HUES48 (cell line): Measurements from ENCODE around the gene PARVB.

Experiments used
- H3K27ac ChIP-seq: one replicate; pipeline ENCODE4 v1.7.0; 2013; ENCODE audit warnings: low read depth, low read length, inconsistent platforms
- H3K27me3 ChIP-seq: 2 replicates; pipeline ENCODE4 v1.6.1; 2013; ENCODE audit warnings: mild to moderate bottlenecking, low read length; ENCODE audit not compliant: control insufficient read depth, insufficient read depth
- H3K36me3 ChIP-seq: 2 replicates; pipeline ENCODE4 v1.6.1; 2013; ENCODE audit warnings: low read length; ENCODE audit not compliant: control insufficient read depth, insufficient read depth
- H3K4me1 ChIP-seq: 2 replicates; pipeline ENCODE4 v1.6.1; 2013; ENCODE audit warnings: mild to moderate bottlenecking, low read length; ENCODE audit not compliant: control insufficient read depth, insufficient read depth
- H3K4me3 ChIP-seq: 2 replicates; pipeline ENCODE4 v1.5.1; 2013; ENCODE audit warnings: mild to moderate bottlenecking, low read depth, low read length
- H3K9ac ChIP-seq: 2 replicates; pipeline ENCODE4 v1.6.1; 2013; ENCODE audit warnings: mild to moderate bottlenecking, low read depth, low read length, moderate library complexity
- H3K9me3 ChIP-seq: 2 replicates; pipeline ENCODE4 v1.6.1; 2013; ENCODE audit warnings: low read length; ENCODE audit not compliant: control insufficient read depth, insufficient read depth

Gene PARVB

GRCh38 chr22:44129619-44129976 lies 105.5 kb downstream of the PARVB start:
- Histone ChIP-seq H3K4me1 (no peaks in the 10 kb centered on the region; the same call in 1 of the 2 replicates), H3K9ac (no peak overlapping the region), H3K36me3 (no peaks in the 10 kb centered on the region)

DNA sequence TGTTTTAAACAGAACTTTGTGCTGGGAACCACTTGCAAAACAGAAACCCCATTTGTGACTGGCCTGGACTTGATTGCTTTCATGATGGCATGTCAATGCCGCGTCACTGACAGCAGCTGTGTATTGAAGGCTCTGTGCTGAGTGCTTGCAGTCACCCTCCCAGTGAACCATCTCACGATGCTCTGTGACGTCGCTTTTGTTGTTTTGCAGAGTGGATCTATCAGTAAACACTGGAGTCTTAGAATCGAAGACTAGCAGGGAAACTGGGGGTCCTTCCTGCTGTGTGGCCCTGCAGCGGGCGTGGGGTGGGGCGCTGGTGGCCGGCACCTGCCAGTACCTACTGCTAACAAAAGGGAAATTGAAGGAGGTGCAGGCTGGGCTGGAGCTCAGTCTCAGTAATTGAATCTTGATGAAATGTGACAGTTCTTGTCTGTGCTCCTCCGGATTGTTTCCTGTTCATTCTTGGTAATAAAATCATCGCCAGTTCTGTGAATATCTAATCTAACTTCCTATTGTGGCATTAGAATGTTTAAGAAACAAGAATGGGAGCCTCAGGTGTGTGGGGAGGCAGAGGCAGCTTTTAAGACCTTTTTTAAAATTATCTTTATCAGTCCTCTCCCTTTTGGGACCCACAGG lies 106.1 kb downstream of the PARVB start:
- no peak overlapping the region for H3K27ac ChIP-seq

More at GRCh38 chr22:44129619-44129976, 105.5 kb downstream of the PARVB start:
- Histone ChIP-seq H3K4me3 (no peak overlapping the region), H3K9me3 (peaks cover 8% of the 10 kb centered on the region; the same call in 1 of the 2 replicates), H3K27me3 (no peaks in the 10 kb centered on the region), H3K27ac (no peak overlapping the region)

DNA sequence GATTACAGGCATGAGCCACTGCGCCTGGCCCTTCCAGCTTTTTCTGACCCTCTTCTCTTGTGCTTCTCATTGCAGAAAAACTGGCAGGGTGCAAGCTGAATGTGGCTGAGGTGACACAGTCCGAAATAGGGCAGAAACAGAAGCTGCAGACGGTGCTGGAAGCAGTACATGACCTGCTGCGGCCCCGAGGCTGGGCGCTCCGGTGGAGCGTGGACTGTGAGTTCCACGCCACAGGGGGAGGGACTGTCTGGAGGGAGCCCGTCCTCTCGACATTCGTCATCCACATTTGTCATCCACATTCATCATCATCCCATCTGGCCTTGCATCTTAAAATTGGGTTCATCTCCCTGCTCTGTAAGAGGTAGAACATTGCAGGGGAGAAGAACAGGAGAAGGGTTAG lies 107.3 kb downstream of the PARVB start:
- Histone ChIP-seq H3K4me3 (no peak overlapping the region), H3K4me1 (no peaks in the 10 kb centered on the region; the same call in 1 of the 2 replicates), H3K27me3 (no peaks in the 10 kb centered on the region), H3K27ac (no peak overlapping the region), H3K9me3 (peaks cover 8% of the 10 kb centered on the region; the same call in 1 of the 2 replicates), H3K9ac (no peak overlapping the region), H3K36me3 (no peaks in the 10 kb centered on the region)

More for the DNA sequence above, 106.1 kb downstream of the PARVB start:
- Histone ChIP-seq H3K9ac (no peak overlapping the region), H3K27me3 (no peaks in the 10 kb centered on the region), H3K36me3 (no peaks in the 10 kb centered on the region), H3K9me3 (peaks cover 8% of the 10 kb centered on the region; the same call in 1 of the 2 replicates), H3K4me1 (no peaks in the 10 kb centered on the region; the same call in 1 of the 2 replicates), H3K4me3 (no peak overlapping the region)

- 0 out of 2 replicates have a peak, but pooled peaks cover 4% of the 10 kb centered on the region for H3K36me3 ChIP-seq
Measured at GRCh38 chr22:44131989-44132685, 108.0 kb downstream of the PARVB start.

DNA sequence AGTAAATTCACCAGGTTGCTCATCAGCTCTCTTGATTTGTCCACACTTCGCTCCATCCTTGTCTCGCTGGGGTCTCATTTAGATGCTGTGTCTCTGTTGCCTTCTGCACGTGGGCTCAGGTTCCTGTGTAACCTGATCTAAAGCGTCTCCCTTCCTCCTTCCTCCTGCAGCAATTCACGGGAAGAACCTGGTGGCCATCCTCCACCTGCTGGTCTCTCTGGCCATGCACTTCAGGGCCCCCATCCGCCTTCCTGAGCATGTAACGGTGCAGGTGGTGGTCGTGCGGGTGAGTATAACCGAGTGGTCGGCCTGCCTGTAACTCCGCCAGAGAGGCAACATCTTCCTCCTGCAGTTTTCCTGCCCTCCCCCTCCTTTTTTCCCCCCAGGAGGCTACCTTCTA lies 108.6 kb downstream of the PARVB start:
- Histone ChIP-seq H3K4me1 (no peaks in the 10 kb centered on the region; the same call in 1 of the 2 replicates), H3K36me3 (0 out of 2 replicates have a peak, but pooled peaks cover 4% of the 10 kb centered on the region), H3K4me3 (no peak overlapping the region), H3K27me3 (no peaks in the 10 kb centered on the region), H3K27ac (no peak overlapping the region), H3K9me3 (peaks cover 7% of the 10 kb centered on the region), H3K9ac (no peak overlapping the region)

More at GRCh38 chr22:44131989-44132685, 108.0 kb downstream of the PARVB start:
- Histone ChIP-seq H3K27ac (no peak overlapping the region), H3K4me1 (no peaks in the 10 kb centered on the region; the same call in 1 of the 2 replicates), H3K9ac (no peak overlapping the region), H3K27me3 (no peaks in the 10 kb centered on the region), H3K4me3 (no peak overlapping the region), H3K9me3 (peaks cover 5% of the 10 kb centered on the region)

DNA sequence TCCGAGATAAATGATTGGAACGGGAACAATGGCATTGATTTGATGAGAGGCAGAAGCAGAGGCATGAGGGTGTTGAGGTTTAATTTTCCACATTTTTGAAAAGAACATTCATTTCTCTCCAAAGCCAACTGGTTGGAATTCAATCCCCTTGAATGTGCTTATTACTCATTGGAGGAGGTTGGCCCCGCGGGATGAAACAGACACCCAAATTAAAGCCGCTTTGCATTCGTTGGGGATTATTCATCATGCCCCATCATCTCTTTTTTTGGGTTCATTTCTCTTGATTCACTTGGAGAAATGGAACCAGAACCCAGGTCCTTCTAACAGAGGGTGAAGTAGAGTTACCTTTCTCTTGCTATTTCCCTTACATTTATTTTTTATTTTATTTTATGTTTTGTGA lies 109.1 kb downstream of the PARVB start:
- H3K27ac ChIP-seq: no peak overlapping the region
- peaks cover 7% of the 10 kb centered on the region for H3K9me3 ChIP-seq
- no peak overlapping the region for H3K4me3 ChIP-seq
- no peaks in the 10 kb centered on the region for H3K27me3 ChIP-seq
- no peaks in the 10 kb centered on the region; the same call in 1 of the 2 replicates for H3K4me1 ChIP-seq
- no peak overlapping the region for H3K9ac ChIP-seq
- 0 out of 2 replicates have a peak, but pooled peaks cover 4% of the 10 kb centered on the region for H3K36me3 ChIP-seq

- Histone ChIP-seq H3K4me1 (no peaks in the 10 kb centered on the region; the same call in 1 of the 2 replicates), H3K36me3 (0 out of 2 replicates have a peak, but pooled peaks cover 4% of the 10 kb centered on the region), H3K27ac (no peak overlapping the region), H3K27me3 (no peaks in the 10 kb centered on the region), H3K9me3 (peaks cover 7% of the 10 kb centered on the region), H3K4me3 (no peak overlapping the region), H3K9ac (no peak overlapping the region)
Measured at GRCh38 chr22:44133901-44134571, 109.9 kb downstream of the PARVB start.

- 0 out of 2 replicates have a peak, but pooled peaks cover 4% of the 10 kb centered on the region for H3K36me3 ChIP-seq
- H3K9ac ChIP-seq: no peak overlapping the region
- H3K27me3 ChIP-seq: no peaks in the 10 kb centered on the region
- H3K9me3 ChIP-seq: peaks cover 7% of the 10 kb centered on the region
- no peak overlapping the region for H3K4me3 ChIP-seq
- H3K4me1 ChIP-seq: no peaks in the 10 kb centered on the region; the same call in 1 of the 2 replicates
- H3K27ac ChIP-seq: no peak overlapping the region
Measured at GRCh38 chr22:44136112-44136511, 112.0 kb downstream of the PARVB start.

DNA sequence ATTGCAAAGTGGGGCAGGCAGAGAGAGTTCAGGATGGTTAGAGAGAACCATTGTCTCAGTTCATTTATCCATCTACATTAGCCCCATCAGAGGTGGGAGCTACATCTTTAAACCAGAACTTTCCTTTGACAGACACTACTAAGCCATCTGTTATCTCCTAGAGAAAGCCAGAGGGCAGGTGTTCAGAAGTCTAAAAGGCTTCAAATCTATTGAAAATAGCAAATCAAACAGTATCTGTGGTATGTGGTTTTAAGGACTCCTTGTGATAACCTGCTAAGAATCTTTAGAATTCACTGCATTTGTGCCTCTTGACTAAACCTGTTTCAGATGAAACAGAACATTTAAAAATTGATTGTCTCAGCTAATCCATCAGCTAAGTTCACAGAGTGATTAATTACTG lies 112.7 kb downstream of the PARVB start:
- Histone ChIP-seq H3K9me3 (peaks cover 7% of the 10 kb centered on the region), H3K36me3 (0 out of 2 replicates have a peak, but pooled peaks cover 4% of the 10 kb centered on the region), H3K4me1 (no peaks in the 10 kb centered on the region; the same call in 1 of the 2 replicates), H3K4me3 (no peak overlapping the region), H3K9ac (no peak overlapping the region), H3K27ac (no peak overlapping the region), H3K27me3 (no peaks in the 10 kb centered on the region)

DNA sequence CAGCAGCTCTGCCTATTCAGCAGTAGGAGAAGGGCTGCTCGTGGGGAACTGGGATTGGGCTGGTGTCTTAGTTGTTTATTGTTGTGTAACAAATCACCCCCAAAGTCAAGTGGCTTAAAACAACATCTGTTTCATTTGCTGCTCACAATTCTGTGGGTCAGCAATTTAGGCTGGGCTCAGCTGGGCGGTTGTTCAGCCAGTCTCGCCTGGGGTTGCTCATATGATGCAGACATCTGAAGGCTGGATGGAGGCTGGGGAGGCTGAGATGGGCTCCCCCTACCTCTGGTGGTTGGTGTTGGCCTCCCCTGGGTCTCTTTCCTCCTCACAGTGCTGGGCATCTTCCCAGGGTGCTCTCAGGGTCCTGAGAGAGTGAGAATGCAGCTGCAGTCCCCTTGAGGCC lies 113.3 kb downstream of the PARVB start:
- Histone ChIP-seq H3K36me3 (0 out of 2 replicates have a peak, but pooled peaks cover 4% of the 10 kb centered on the region), H3K27ac (no peak overlapping the region), H3K4me3 (no peak overlapping the region), H3K9ac (no peak overlapping the region), H3K9me3 (peaks cover 7% of the 10 kb centered on the region), H3K4me1 (no peaks in the 10 kb centered on the region; the same call in 1 of the 2 replicates), H3K27me3 (no peaks in the 10 kb centered on the region)
